A673 (cell line): ENCODE measurements around the gene MSANTD1.

Experiments
- CTCF ChIP-seq: fragments of 300-800, 200-600 bp; sonication (generic); conservative IDR thresholded peaks from 2 replicates; pipeline ENCODE4 v1.5.1; 2017; ENCODE audit warnings: low read depth, mild to moderate bottlenecking, antibody characterized with exemption, low read length, moderate library complexity, mixed read lengths
- EZH2 ChIP-seq: fragments of 200-600 bp; sonication (generic); IDR thresholded peaks from 2 replicates; pipeline ENCODE4 v1.6.1; 2017; ENCODE audit warnings: borderline replicate concordance, low read depth, mild to moderate bottlenecking, mixed read lengths, antibody characterized with exemption, low read length; ENCODE audit not compliant: poor library complexity, severe bottlenecking

- no peak for TF ChIP-seq EZH2
- no peak for TF ChIP-seq CTCF
Measured at GRCh38 chr4:3209551-3210325, 39.2 kb upstream of the MSANTD1 start.
